NCI-H82 treated with DMSO at 0.1 percent for 48 hours (cell line): Measurements from ENCODE around the gene QSOX2.

ENCODE experiments used
- DNase-seq: peaks from one replicate; lab custom pipeline; 2025; ENCODE audit not compliant: unreplicated experiment; lab: John Stamatoyannopoulos, UW

QSOX2 gene

GRCh38 chr9:136223871-136224640 is 21.6 kb downstream of the QSOX2 start:
- DNase-seq: no peak

DNA sequence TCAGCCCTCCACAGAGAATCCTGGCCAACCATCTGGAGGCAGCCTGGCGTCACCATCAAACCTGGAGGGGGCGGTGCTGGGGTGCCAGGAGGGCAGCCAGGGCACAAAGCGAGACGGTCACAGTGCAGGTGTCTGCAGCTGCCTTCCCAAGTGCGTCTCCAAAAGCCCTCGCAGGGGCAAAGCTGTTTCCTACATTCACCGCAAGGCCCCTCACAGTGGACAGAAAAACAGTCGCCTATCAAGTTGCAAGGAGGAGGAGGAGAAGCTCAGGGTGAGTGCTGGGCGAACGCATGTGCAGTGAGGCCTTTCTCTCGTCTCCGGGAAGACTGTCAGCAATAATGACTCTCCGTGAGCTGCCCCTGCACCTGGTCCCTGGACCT is 22.7 kb downstream of the QSOX2 start:
- no peak for DNase-seq

- no peak for DNase-seq
Measured at GRCh38 chr9:136222166-136222905, 23.3 kb downstream of the QSOX2 start.

GRCh38 chr9:136220017-136220729 is 25.4 kb downstream of the QSOX2 start:
- DNase-seq: no peak

DNA sequence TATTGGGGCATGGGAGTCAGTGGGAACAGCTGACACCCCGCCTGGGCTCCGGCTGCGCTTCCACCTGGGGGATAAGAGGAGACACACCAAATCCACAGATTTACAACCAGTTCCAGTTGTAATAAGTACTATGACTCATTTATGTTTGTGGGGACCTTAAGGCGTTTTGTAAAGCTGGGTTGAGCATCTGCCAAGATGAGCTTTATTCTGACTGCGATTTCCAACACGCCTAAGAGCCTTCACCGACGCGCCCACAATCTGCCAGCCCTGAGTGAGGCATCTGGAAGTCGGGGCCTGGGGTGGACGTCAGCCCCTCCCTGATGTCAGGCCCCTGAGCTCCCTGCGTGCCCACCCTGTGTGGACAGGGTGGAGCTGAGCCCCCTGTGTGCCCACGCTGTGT is 26.3 kb downstream of the QSOX2 start:
- DNase-seq: no peak

DNA sequence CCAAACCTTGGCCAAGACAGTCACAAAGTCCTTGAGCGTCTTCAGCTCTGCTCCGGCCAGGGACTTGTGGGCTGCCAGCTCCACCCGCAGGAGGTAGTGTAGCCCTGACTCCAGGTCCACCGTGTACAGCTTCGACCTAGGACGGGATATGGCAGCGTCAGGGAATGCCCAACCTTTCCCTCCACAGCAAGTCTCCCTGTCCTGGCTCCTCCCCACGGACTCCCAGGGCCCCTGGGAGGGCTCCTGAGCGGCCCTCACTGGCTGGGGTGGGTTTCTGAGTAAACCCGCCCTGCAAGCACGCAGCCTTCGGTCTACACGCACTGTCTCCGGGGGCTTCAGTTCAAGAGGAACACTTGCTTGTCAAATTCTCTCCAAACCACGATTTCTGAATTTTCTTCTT is 26.9 kb downstream of the QSOX2 start:
- no peak for DNase-seq

DNA sequence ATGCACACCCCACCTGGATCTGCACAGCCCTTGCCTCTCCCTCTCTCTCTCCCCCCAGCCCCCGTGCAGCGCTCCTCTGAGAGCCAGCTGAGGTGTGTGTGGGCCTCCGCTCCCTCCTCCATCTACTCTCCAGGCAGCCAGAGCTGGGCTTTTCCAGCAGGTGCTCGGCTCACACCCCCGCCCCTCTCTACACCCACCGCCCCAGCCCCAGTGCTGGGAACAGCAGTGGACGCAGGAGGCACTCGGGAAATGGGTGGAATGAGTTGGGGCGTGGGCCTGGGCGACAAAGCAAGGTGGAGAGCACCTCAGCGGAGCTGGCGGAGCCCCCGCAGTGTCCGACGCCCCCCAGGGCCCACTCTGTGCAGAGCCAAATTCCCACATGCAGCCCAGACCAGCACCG is 27.3 kb downstream of the QSOX2 start:
- DNase-seq: no peak

DNA sequence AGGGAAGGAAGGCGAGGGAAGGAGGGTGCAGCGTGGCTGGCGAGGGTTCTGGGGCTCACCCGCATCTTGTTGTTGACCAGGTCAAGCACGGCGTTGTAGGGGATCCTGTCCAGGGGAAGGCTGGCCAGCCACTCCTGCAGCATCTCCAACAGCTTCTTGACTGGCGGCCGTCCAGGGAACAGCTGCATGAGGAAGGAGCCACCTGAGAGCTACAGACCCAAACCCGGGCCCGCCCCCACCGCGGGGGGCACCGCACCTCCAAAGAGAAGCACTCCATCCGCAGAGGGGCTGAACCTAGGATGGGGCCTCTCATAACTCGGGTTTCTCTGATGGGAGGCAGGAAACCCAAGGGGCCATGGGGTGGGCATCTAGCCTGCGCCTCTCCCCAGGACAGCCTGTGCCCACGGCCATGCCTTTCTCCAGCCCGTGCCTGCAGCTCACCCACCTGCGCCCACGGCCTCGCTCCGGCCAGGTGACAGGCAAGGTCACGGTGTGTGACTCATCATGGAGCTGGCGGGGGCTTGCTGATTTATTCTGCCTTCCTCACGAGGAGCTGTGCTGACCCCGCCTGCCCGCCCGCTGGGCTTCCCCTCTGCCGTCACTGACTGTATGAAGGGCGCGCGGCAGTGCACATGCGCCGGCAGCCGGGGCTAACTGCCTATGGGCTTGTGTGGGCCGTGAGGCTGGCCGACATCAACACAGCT is 28.9 kb downstream of the QSOX2 start:
- DNase-seq: no peak

DNA sequence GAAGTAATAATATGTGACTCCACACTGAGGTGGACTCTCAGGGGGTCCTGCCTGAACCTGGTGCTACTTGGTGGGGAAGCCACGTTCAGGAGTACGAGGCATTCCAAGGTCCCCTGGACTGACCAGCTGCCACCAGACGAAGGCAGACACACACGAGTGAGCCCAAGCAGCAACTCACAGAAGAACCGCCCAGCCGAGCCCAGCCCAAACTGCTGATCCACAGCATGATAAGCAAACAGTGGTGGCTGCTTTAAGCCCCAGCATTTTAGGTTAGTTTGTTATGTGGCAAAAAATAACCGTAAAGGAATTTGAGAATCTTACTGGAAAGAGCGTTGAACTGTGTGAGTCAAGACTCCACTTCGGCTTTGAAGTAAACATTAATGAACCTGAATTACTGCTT is 31.9 kb downstream of the QSOX2 start:
- DNase-seq: no peak

DNA sequence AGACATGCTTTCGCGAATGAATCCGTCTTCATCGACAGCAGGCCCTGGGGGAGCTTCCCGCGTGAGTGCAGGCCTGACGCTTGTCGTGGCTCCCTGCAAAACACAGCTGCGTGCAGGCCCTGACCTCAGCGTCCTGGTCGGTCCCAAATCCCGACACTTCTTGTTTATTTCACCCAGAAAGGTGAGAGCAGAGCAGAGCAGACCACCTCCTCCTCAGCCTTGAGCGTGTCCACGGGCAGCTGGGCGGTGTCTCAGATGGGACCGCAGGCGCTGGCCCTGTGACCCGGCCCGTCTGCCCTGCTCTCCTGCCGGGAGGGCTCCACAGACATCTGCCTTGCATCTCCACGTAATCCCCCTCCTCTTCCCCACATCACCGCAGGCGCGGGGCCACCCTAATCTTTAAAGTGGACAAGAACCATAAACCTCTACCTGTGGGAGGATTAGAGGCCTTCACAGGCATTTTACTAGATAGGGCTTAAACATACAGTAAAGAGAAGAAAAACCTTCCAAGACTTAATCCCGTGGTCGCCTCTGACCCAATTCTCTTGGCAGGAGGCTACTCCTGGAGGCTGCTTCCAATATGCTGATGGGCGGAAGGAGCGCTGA is 33.2 kb downstream of the QSOX2 start:
- peak; percentile 42 for DNase-seq

DNA sequence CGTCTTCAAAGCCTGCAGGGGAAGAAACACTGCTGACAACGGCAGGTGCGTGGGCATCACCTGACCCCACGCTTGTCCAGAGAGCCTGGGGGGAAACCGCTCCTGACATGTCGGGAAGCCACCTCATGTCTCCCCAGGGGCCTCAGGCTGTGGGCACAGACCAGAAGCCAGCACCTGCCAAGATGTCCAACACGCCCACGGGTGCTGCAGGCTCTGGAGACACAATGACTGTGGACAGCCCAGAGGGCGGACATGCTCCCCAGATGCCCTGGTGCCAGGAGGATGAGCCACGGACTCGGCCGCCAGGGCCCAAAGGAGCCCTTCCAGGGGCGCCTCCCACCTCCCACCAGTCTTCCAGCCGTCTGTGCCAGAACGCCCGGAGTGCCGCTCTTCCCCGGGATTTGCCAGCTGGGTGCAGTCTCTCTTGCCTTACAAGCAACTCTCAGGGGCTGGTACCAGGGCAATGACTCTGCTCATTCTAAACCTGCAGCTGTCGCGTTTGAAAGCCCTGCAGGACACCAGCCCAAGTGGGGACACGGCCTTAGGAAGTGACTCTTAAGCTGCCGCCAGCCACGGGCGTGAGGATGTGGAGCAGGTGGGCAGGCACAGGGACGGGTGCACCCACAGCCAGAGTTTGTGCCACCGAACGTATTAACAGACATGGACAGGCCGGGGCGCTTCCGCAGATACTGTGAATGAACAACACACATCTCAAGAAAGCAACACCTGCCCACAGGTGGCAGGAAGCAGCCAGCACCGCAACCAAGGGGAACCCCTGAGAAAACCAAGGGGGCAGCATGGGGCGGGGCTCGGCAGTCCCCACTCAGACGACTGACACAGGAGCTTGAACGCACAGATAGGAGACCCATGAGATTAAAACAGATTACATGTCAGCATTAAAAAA is 33.9 kb downstream of the QSOX2 start:
- no peak for DNase-seq

DNA sequence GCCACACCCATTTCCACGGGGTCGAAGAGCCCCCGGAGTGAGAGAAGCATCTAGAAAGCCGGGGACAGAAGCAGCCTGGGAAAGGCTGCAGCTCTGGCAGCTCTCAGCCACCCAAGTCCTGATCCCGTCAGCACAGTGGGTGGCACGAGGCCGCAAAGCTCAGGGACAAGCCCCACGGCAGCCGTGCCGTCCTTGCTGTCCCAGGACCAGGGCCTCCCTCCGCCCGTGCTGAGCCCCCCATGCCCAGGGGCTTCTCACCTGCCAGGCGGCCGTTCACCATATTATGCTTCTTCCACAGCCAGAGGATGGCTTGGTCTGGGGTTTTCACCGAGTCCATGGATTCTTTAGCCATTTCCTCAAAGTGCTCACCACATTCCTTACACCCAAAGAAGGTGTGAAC is 34.6 kb downstream of the QSOX2 start:
- no peak for DNase-seq

DNA sequence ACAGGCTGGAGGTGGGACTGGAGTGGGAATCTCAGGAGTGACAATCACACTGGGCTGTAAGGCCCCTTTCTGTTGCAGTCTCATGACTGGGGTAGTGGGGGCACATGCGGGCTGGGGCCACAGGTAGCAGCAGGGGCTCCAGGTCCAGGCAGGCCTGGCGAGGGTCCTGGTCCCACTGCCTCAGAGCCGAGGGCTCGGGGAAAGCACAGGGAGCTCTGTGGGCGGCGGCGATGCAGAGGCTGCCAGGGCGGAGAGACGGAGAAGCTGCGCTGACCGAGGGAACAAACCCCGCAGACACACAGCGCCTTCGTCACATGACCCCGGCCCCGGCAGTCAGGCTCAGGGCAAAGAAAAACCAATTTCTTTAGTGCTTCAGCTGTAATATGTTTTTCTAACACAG is 35.3 kb downstream of the QSOX2 start:
- DNase-seq: no peak

DNA sequence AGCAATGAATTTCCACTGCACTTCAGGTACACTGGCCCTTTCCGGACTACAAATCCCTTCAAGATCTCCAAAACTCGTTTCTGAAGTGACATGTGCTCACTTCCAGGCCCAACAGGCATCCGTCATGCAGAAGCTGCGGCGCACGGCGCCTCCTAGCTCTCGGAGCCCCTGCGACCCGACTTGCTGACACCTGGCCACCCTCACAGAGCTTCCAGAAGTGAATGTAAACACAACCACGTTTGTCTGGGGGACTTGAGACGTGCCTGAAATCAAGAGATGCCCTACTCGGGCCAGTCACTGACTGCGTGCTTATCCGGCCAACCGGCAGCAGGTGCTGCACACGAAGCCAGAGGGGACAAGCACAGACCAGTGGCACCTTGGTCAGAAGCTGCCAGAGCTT is 35.8 kb downstream of the QSOX2 start:
- no peak for DNase-seq

GRCh38 chr9:136209232-136209631 is 36.4 kb downstream of the QSOX2 start:
- no peak for DNase-seq

DNA sequence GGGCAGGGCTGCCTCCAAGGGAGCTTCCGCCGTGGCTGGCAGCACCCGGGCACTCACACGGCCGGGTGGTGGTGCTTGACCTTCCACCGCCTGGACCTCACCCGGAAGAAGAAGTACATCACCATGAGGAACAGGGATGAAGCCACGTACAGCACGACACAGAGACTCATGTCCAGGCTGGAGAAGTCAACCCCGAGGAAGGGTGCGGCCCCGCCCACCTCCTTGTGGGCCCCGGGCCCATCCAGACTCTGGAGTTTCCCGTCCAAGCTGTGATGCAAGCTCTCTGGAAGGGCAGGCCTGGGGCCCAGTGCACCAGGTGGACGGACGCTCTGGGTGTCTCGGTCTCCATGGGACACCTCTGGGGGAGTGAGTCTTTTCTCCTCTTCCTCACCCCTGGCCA is 36.9 kb downstream of the QSOX2 start:
- no peak for DNase-seq

- no peak for DNase-seq
Measured at GRCh38 chr9:136207616-136208015, 38.0 kb downstream of the QSOX2 start.

GRCh38 chr9:136206602-136207275 is 38.9 kb downstream of the QSOX2 start:
- DNase-seq: no peak

GRCh38 chr9:136205707-136205992 is 40.0 kb downstream of the QSOX2 start:
- no peak for DNase-seq
